Activated CD4-positive, alpha-beta T cell treated with anti-CD3 and anti-CD28 coated beads for 24 hours (primary cell): ENCODE results near the gene LINGO4.

Source experiments
- DNase-seq, 2 donors: peaks; one replicate each; pipeline ENCODE4 v3.0.0-alpha.2; 2020; ENCODE audit warnings: low read depth in 2 of 2

LINGO4 gene

GRCh38 chr1:151814426-151814825 lies 9.2 kb upstream of the LINGO4 start:
- no peak for DNase-seq

DNA sequence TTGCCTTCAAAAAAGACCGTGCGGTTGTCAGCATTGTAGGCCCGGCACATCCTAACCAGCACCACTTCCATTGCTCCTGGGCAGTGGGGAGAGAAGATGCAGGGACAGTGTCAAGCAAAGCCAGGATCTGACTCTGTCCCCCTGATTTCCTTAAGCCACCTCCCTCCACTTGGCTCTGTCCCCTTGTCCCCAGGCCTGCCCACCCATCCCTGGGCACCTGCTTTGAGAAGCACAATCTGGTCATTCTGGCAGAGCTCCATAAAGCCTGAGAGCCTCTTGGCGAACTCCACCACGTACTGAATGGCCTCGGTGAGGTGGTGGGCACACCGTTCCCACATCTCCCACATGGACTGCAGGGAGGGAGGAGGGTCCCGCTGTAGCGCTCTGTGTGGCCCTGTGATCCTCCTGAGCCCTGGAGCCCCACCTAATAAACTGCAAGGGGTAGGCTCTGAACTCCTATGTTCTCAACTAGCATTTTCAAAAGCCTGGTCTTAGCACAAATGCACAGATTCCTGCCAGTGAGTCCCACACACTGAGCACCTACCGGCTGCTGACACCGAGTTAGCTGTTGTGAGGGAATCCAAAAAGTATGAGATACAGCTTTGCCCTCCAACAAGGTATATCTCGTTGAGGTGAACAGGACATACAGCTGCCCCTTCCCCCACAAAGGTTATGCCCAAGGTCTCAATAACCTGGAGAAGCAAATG lies 8.2 kb upstream of the LINGO4 start:
- no peak for DNase-seq

- no peak for DNase-seq
These were observed 6.0 kb upstream of the LINGO4 start for GRCh38 chr1:151811181-151811580.

GRCh38 chr1:151809985-151810556 lies 4.9 kb upstream of the LINGO4 start:
- no peak for DNase-seq

DNA sequence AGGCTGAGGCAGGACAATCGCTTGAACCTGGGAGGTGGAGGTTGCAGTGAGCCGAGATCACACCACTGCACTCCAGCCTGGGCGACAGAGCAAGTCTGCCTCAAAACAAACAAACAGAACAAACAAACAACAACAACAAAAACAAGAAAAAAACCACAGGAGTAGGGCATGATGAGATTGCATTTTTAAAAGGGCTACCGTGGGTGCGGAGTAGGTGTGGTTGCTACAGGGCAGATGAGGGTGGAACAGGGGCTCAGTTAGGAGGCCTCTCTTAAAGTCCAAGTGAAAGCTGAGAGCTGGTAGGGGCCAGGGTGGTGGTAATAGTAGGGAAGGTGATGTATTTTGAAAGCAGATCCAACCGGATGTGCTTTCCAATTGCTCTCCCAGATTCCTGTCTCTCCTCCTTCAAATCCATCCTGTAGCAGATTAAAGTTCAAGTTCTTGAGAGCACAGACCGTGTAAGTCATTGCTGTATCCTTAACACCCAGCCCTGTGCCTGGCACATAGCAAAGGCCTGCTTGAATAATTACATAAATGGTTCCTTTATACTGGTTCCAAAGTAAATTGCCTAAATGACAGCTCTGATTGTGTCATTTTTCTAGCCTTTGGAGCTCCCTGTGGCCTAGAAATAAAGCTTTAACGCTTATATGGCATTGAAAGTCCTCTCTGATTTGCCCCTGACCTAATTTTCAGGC lies 4.2 kb upstream of the LINGO4 start:
- DNase-seq, result no peak

GRCh38 chr1:151807766-151808165 lies 2.5 kb upstream of the LINGO4 start:
- no peak for DNase-seq

DNA sequence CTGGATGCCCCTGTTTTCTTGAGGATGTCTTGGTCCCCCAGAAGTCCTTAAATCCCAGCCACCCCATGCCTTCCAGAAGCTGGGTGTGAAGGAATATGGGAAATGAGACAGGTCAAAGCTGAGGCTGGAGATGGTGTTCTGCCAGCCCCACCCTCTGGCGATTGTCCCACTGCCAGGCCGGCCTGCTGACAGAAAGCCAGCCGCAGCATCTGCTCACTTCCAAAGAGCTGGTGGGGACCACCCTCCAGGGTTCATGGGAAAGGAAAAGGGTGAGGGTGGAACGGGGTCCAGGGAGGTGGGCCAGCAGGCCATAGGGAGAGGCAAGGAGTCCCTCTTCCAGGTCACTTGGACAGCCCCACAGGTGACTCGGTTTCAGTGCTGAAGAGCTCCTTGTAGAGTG lies 1.9 kb upstream of the LINGO4 start:
- DNase-seq, result no peak

DNA sequence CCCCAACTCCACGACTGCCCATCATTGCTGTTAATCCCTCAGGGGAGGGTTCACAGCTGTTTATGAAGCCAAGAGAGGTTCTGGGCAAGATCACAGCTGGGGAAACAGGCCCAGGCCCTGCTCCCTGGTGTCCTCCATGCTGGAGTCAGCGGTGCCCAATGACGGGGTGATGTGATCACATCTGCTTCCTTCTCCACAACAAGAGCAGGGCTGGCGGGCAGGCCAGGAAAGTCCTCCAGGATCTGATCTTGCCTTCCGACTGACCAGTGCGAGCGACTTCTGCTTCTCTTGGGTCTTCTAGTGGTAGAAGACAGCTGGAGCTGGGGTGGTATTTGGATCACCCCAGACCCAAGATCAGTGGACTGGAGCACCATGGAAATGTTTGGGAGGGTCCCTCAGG lies 951 bp upstream of the LINGO4 start:
- DNase-seq, result no peak

DNA sequence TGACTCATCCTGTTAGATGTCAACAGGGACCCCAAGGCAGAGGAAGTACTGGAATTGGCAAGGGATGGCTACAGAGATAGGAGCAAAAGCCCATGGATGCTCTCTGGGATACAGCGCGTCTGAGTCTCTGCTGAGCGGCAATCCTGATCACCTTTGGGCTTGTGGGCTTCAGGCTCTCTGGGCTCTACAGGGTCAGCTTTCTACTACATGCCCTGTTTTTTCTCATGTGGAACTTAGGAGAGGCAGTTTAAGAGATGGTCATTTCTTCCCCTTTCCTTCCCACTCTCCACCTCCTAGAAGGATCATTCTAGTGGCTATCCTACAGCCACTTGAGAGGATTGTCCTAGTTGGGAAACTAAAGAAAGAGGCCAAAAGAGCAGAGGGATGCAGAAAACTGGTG lies 1.3 kb downstream of the LINGO4 start:
- DNase-seq, result no peak

GRCh38 chr1:151803164-151803563 lies 2.1 kb downstream of the LINGO4 start:
- no peak for DNase-seq

DNA sequence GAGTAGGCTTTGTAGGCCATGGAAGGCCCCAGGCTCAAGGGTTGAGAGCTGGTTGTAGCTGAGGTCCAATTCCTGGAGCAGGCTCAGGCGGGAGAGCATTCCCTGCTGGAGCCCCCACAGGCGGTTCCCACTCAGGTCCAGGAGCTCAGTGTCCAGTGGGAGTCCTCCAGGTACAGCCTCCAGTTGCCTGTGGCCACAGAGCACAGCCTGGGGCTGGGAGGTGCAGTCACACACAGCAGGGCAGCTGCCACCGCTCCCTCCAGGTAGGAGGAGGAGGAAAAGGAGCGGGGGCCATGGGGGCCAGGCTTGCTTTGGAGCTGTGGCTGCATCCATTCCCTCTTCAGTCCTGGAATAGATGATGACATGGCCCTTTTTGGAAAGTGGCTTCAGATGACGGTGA lies 2.8 kb downstream of the LINGO4 start:
- no peak for DNase-seq

DNA sequence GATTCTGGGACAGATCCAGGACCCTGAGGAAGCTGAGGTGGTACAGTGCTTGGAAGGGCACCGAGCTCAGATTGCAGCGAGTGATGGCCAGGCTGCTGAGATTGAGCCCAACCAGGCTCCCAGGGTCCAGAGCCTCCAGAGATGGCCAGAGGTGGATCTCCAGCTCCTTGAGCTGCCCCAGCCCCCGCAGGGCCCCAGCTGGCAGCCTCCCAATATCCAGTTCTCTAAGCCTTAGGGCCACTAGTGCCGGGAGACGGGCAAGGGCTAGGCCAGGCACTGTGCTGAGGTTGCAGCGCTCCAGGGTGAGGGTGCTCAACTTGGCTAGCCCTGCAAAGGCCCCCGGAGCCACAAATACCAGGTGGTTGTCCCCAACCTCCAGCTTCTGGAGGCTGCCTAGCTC lies 3.4 kb downstream of the LINGO4 start:
- no peak for DNase-seq

- no peak for DNase-seq
These were observed 3.9 kb downstream of the LINGO4 start for GRCh38 chr1:151801310-151801820.

DNA sequence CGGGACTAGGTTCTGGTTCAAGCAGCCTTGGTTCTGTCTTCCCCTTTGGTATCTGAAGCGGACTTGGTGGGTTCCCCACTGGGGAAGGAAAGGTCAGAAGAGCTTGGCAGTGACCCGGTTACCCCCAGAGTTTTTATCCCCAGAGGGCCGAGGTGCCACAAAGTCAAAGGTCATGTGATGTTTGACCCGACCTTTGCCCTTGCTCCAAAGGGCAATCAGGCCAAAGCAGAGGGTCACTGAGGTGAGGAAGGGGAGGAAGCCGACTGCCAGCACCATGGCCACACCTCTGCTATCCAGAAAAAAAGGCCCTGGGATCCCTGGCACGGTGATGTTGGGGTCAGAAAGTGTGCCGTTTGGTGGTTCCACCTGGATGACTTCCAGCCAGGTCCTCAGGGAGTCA lies 4.4 kb downstream of the LINGO4 start:
- no peak for DNase-seq

DNA sequence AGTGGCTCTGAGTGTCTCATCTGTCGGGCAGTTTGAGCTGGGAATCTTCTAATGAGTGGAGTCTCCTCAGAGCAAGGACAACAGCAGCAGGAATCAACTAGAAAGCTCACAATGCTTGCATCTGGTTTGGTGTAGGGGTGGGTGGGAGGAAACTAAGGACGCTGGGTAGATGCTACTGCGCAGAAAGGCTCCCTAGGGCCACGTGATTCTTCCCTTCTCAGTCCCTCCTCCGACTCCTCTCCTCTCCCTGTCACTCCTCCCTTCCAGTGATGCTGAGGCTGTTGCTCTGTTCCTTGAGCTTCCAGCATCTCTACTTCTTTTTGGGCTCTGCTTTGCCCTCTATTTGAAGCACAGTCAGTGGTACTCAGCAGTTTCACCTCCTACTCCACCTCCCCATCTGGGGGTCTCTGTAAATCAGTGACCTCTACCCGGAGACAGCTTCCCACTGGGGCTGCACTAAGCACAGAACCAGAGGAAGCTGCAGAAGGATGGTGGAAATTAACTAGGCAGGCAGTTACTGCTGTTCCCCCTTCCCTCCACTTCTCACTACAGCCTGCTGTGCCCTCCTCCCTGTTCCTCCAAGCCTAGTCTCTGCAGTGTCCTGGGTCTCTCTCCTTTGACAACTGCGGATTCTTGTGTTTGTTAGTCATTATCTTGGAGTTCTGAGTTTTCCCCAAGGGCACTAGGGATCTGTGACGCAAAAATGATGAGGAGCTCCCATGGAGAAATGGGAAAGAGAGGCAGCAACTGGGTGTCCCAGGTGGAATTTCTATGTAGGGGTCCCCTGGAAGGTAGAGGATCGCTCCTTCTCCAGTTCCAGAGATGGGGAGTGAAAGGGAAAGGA lies 5.8 kb downstream of the LINGO4 start:
- no peak for DNase-seq

- DNase-seq, result no peak
These were observed 6.6 kb downstream of the LINGO4 start for GRCh38 chr1:151798571-151798970.

DNA sequence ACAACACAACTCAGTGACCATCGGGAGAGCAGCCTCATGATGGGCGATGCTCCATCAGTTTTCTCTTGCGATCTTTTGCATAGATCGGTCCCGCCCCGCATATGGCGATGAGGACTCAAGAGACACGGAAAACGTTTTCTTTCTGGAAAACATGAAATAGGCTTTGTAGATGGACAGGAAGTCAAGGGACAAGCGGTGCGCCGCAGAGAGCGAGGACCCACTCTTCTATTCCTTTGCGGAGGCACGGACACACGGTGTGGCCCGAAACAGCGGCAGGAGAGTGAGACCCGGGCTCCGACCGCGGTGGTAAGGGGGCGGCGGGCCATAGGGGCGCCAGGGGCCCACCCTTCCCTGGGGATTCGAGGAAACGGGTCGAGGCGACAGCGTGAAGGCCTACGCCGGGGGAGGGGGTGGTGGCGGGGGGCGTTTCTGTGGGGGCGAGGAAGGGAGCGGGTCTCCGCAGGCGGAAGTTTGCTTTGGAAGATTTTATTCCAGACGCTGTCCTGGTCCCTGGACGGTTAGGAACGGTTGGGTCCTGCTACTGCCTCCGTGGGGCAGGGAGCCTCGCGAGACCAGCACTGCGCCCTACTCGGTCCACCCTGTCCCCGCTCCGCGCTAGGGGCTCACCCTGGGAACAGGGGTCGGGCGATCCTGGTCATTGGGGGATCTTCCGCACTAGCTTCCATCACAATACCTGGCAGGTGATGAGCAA lies 14.1 kb downstream of the LINGO4 start:
- no peak for DNase-seq

DNA sequence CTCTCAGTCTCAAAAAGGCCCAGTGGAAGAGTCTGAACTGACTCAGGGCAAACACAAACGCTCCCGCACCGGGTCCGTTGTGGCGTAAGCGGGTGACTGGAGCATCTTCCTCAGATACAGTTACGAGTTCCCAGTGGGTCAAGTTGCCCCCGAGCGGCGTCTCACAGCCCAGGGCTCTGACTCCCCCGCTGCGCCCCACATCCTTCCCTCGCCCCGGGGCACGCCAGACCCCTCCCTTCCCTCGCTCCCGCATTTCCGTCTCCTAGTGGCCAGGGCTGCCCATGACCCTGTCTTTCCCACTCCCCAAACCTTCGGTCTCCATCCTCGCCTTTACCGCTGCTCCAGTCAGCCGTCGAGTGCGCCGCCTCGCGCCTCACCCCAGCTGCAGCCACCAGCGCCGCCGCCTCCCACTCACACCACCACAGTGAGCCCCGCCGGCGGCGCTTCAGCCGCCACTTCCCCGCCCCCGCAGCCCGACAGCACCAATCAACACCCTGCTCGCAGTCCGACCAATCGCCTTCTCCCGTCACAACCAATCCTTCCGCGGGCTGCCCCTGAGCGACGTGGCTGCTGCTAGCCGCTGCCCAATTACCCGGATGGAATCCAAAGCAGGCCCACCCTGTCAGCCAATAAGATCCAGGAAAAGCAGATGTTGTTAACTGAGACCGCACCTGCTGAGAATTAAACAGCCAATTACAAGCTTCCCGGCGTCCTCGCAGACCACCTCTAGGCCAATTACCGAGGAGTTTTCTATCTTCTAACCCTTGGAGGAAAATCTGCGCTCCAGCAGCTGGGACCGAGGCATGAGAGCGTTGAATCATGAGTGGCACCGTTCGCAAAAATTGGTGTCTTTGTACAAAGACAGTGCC lies 14.9 kb downstream of the LINGO4 start, which contains the start of gene TDRKH:
TDRKH (minus strand) TSS at position 430 of the 869 bp plus-strand sequence. CDS start 7,478 bp downstream, outside the sequence.
- DNase-seq, result peak; percentile 98 to 99

DNA sequence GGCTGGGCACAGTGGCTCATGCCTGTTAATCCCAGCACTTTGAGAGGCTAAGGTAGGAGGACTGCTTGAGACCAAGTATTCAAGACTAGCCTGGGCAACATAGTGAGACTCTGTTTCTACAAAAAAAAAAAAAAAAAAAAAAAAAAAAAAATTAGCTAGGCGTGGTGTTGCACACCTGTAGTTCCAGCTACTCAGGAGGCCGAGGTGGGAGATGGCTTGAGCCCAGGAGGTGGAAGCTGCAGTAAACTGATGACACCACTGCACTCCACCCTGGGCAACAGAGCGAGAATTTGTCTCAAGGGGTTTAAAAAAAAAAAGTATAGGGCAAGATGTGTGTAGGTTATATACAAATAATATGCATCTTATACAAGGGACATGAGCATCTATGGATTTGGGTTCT lies 17.5 kb downstream of the LINGO4 start:
- no peak for DNase-seq

DNA sequence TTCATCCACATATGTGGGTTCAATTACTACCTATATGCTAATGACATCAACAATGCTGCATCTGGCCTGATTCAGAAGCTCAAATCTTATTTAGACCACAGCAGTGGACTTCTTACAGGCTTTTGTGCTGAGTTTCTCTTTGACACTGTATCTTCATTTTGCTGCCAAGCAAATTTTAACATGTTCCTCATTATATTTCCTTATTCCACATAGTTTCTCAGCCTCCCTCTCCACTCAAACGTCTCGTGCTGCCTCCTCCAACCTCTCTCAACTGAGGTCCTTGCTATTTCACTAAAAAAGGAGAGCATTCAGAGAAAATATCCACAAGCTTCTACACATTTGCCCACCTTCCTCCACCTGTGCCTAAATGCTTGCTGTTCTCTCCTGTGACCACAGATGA lies 21.4 kb downstream of the LINGO4 start:
- DNase-seq, result no peak
